ENCODE results near the gene TNFRSF6B. TPM values are rescaled to one million over a fixed set of nuclear protein-coding genes. Genes with fewer than 3 reads are reported as not detected.

The TNFRSF6B gene
- total and polyA plus RNA-seq, 2 of the 4 experiments (the other 2 are of a cell fraction): 1.3 to 11.0 TPM

DNA sequence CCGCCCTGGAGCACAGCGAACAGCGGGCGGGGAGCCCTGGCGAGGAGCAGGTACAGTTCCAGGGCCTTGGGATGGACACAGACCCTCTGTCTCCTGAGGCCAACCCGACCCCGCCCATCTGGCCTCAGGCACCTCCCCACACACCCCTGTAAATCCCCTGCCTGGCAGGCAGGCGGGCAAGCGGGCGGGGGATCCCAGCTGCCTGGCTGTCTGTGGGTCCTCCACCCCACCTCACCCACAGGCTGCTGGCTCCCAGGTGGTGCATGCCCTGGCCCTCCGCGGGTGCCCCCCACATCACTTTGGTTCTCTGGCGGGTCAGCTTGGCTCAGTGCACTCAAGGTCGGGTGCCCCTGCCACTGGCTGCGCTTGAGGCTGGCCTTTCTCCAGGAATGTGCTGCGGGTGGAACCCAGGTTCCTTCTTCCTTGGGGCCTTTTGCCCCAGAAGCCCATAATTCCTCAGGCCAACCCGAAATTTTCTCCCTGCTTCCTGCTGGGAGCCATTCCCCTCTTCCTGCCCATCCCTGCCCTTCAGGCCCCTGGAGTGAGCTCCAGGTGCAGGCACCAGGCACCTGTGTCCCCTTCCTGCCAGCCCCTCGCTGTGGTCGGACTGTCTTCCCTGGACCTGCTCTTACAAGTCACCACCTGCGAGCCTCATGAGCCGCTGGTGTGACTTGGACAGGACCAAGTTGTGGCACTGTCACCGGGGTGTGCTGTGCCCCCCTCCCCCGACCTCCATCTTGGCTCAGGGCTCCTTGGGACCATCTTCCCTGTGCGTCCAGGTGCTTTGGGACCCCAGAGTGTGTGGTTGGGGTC lies 5.3 kb upstream of the TNFRSF6B start:
- H3K9me1 ChIP-seq (ENCODE audit: insufficient read depth, low read length): peaks cover 9% of the 10 kb centered on the region
- dilution Hi-C loops (cut with HindIII; ENCODE audit: low sequenced_read_pairs, unreplicated experiment) (no loop called here), in situ Hi-C loops (cut with MboI; ENCODE audit: low sequenced_read_pairs) (no loop called here), intact Hi-C loops (cut with micrococcal nuclease) (no loop called here)
- H3K14ac ChIP-seq (replicated peaks; ENCODE audit: low read depth, low read length): no peak overlapping the region
- peaks cover 9% of the 10 kb centered on the region; the same call in 1 of the 2 replicates for H3K36me3 ChIP-seq (ENCODE audit: control insufficient read depth, insufficient read depth, low read length)
- H2BK15ac ChIP-seq (ENCODE audit: low read depth, low read length): no peak overlapping the region
- no peaks in the 10 kb centered on the region for H3K9me3 ChIP-seq (ENCODE audit: control insufficient read depth, insufficient read depth, low read length)
- H2BK120ac ChIP-seq (ENCODE audit: low read depth, low read length): no peak overlapping the region
- no peak overlapping the region; the same call in 1 of the 2 replicates for H2AK5ac ChIP-seq (ENCODE audit: low read depth, low read length)
- H3K27me3 ChIP-seq (ENCODE audit: control insufficient read depth, insufficient read depth, low read length): no peaks in the 10 kb centered on the region
- no peak overlapping the region for H3K4ac ChIP-seq (ENCODE audit: low read depth, low read length)
- H4K8ac ChIP-seq (ENCODE audit: low read depth in 2 of 2, low read length in 2 of 2): no peak overlapping the region
- no peak overlapping the region for H4K5ac ChIP-seq (ENCODE audit: low read depth, low read length)
- no peak overlapping the region for H3K18ac ChIP-seq (ENCODE audit: low read depth, low read length)
- peaks cover 0 to 15% of the 10 kb centered on the region in 2 experiments; a peak in 2 of 4 replicates for H3K79me1 ChIP-seq (ENCODE audit: low read depth in 1 of 2, low read length in 2 of 2)
- no peaks in the 10 kb centered on the region for H4K20me1 ChIP-seq (ENCODE audit: insufficient read depth, low read length)
- 91% methylated on average over 16 of the region's 24 CpGs; no CpG with 5 or more reads in 1 of the 2 experiments for WGBS, 2 experiments (ENCODE audit: extremely low coverage in 2 of 2, insufficient read length in 1 of 2)
- peaks cover 14% of the 10 kb centered on the region for H3K4me1 ChIP-seq (ENCODE audit: control insufficient read depth, insufficient read depth, low read length)
- H3K56ac ChIP-seq (ENCODE audit: extremely low read depth, insufficient read depth, low read length): no peak overlapping the region
- no peak overlapping the region for H3K23ac ChIP-seq (ENCODE audit: low read depth, low read length)
- peak overlapping the region; percentile 32 for H2AFZ ChIP-seq (replicated peaks; ENCODE audit: low read length, poor library complexity)
- H2BK20ac ChIP-seq (ENCODE audit: low read depth, low read length): no peak overlapping the region
- peak overlapping the region; percentile 76 for H2AK9ac ChIP-seq (replicated peaks; ENCODE audit: low read depth, low read length, poor library complexity)
- H2BK5ac ChIP-seq (ENCODE audit: low read depth, low read length, poor library complexity, severe bottlenecking): no peak overlapping the region
- DNase-seq (no peak), ATAC-seq (ENCODE audit: low read depth) (no peak)
- no TSS peak for BruUV-seq (replicated peaks)
- POLR2A ChIA-PET (ENCODE audit: unreplicated experiment): no interaction called here
- CTCF ChIA-PET: interaction anchor here (0.6 kb wide), 1 partner anchor 136 kb away, joined by 7 read pairs; no protein-coding TSS in a partner anchor
- H4K91ac ChIP-seq (ENCODE audit: insufficient read depth, low read depth, low read length): no peak overlapping the region
- H3K4me3 ChIP-seq (ENCODE audit: insufficient read depth, low read depth, low read length): no peak overlapping the region
- H3K4me2 ChIP-seq (ENCODE audit: low read depth, low read length): no peak overlapping the region
- no peak overlapping the region for H3K27ac ChIP-seq (ENCODE audit: insufficient read depth, low read length)
- H3K9ac ChIP-seq (ENCODE audit: low read depth, low read length): no peak overlapping the region
- TF ChIP-seq RAD21 (IDR thresholded peaks at IDR 0.05; ENCODE audit: low read length): no peak
- TF ChIP-seq USF2 (IDR thresholded peaks at IDR 0.05; ENCODE audit: low read depth, low read length): no peak
- no peak for TF ChIP-seq MAFK (IDR thresholded peaks at IDR 0.05; ENCODE audit: low read depth, low read length)
- TF ChIP-seq CTCF (conservative IDR thresholded peaks at IDR 0.05; ENCODE audit: low read depth, low read length): no peak
- TF ChIP-seq BHLHE40 (IDR thresholded peaks at IDR 0.05; ENCODE audit: low read depth, low read length): no peak
- no peak for TF ChIP-seq CEBPB (IDR thresholded peaks at IDR 0.05; ENCODE audit: low read depth, low read length)
- TF ChIP-seq NFE2L2 (IDR thresholded peaks at IDR 0.05; ENCODE audit: low read depth, low read length): no peak
- TF ChIP-seq MXI1 (IDR thresholded peaks at IDR 0.05; ENCODE audit: borderline replicate concordance, low read depth, low read length): no peak
- no peak for TF ChIP-seq FOS (IDR thresholded peaks at IDR 0.05; ENCODE audit: low read depth, low read length)
- TF ChIP-seq MAZ (IDR thresholded peaks at IDR 0.05; ENCODE audit: borderline replicate concordance, low read depth, low read length): no peak
- TF ChIP-seq RFX5 (IDR thresholded peaks at IDR 0.05; ENCODE audit: low read depth, low read length): no peak
- TF ChIP-seq SMC3 (IDR thresholded peaks at IDR 0.05; ENCODE audit: low read depth, low read length): no peak
- no peak for TF ChIP-seq ELK1 (IDR thresholded peaks at IDR 0.05; ENCODE audit: borderline replicate concordance, low read depth, low read length)
- no peak for TF ChIP-seq CHD1 (IDR thresholded peaks at IDR 0.05; ENCODE audit: low read depth, low read length)
